Neuronal stem cell (in vitro differentiated cells): ENCODE results near the gene LRRIQ4.

Experiments used
- DNase-seq: peaks from one replicate; pipeline ENCODE4 v3.0.0-alpha.2; 2013; ENCODE audit warnings: low spot score
- H2AFZ ChIP-seq: one replicate; pipeline ENCODE4 v1.6.1; 2013; ENCODE audit warnings: mild to moderate bottlenecking, low read length, inconsistent platforms
- H2AK5ac ChIP-seq: 2 replicates; pipeline ENCODE4 v1.6.1; 2013; ENCODE audit warnings: low read depth, mild to moderate bottlenecking, inconsistent platforms, low read length, moderate library complexity, mixed read lengths
- H2BK120ac ChIP-seq: 2 replicates; pipeline ENCODE4 v1.6.1; 2013; ENCODE audit warnings: low read depth, mild to moderate bottlenecking, inconsistent platforms, low read length, moderate library complexity, mixed read lengths
- H2BK12ac ChIP-seq: one replicate; pipeline ENCODE4 v1.6.1; 2013; ENCODE audit warnings: low read length, inconsistent platforms
- H2BK15ac ChIP-seq: 2 replicates; pipeline ENCODE4 v1.6.1; 2013; ENCODE audit warnings: mild to moderate bottlenecking, low read length, inconsistent platforms, mixed read lengths
- H2BK5ac ChIP-seq: one replicate; pipeline ENCODE4 v1.6.1; 2013; ENCODE audit warnings: inconsistent platforms, mild to moderate bottlenecking, low read length, moderate library complexity
- H3K14ac ChIP-seq: one replicate; pipeline ENCODE4 v1.6.1; 2013; ENCODE audit warnings: low read length, inconsistent platforms
- H3K18ac ChIP-seq: 2 replicates; pipeline ENCODE4 v1.6.1; 2013; ENCODE audit warnings: low read length, inconsistent platforms
- H3K23ac ChIP-seq: 2 replicates; pipeline ENCODE4 v1.6.1; 2013; ENCODE audit warnings: low read depth, mild to moderate bottlenecking, mixed read lengths, low read length, inconsistent platforms; ENCODE audit not compliant: poor library complexity
- H3K27ac ChIP-seq: replicated peaks from 3 replicates; pipeline ENCODE4 v1.5.1; 2013; ENCODE audit warnings: low read length, inconsistent platforms
- H3K27me3 ChIP-seq, 3 experiments: 2 replicates each; pipeline ENCODE4 v1.6.1; 2013; ENCODE audit warnings: low read length in 3 of 3, mild to moderate bottlenecking in 2 of 3, inconsistent platforms in 1 of 3, low read depth in 1 of 3, mixed read lengths in 1 of 3, moderate library complexity in 1 of 3; ENCODE audit not compliant: control insufficient read depth in 3 of 3, insufficient read depth in 3 of 3
- H3K36me3 ChIP-seq, 2 donors: replicated peaks in 1 of 2; 2 replicates each; pipeline ENCODE4 v1.6.1; 2013; ENCODE audit warnings: low read length in 2 of 2; ENCODE audit not compliant: control insufficient read depth in 2 of 2, insufficient read depth in 2 of 2
- H3K4ac ChIP-seq: 2 replicates; pipeline ENCODE4 v1.6.1; 2013; ENCODE audit warnings: inconsistent platforms, mild to moderate bottlenecking, low read length, moderate library complexity
- H3K4me1 ChIP-seq, 2 donors: 1 replicate in 1 of 2; 2 replicates in 1 of 2; pipeline ENCODE4 v1.6.1; 2013; ENCODE audit warnings: low read length in 2 of 2, low read depth in 1 of 2; ENCODE audit not compliant: control insufficient read depth in 2 of 2, insufficient read depth in 1 of 2
- H3K4me2 ChIP-seq: one replicate; pipeline ENCODE4 v1.6.1; 2013; ENCODE audit warnings: mild to moderate bottlenecking, low read length, inconsistent platforms; ENCODE audit not compliant: insufficient read depth, poor library complexity, severe bottlenecking
- H3K4me3 ChIP-seq, 2 donors: 2 replicates each; pipeline ENCODE4 v1.5.1; 2013; ENCODE audit warnings: low read length in 2 of 2, mild to moderate bottlenecking in 2 of 2, inconsistent platforms in 1 of 2, moderate library complexity in 1 of 2
- H3K79me1 ChIP-seq: one replicate; pipeline ENCODE4 v1.6.1; 2013; ENCODE audit warnings: low read depth, mild to moderate bottlenecking, inconsistent platforms, low read length, moderate library complexity
- H3K9ac ChIP-seq: one replicate; pipeline ENCODE4 v1.6.1; 2013; ENCODE audit warnings: mild to moderate bottlenecking, low read depth, low read length, inconsistent platforms; ENCODE audit not compliant: poor library complexity
- H3K9me3 ChIP-seq, 2 donors: replicated peaks in 1 of 2; 2 replicates each; pipeline versions ENCODE3 to v1.6.1; 2013; ENCODE audit warnings: low read length in 2 of 2, mild to moderate bottlenecking in 2 of 2, inconsistent platforms in 1 of 2, low read depth in 1 of 2, mixed read lengths in 1 of 2, moderate library complexity in 1 of 2; ENCODE audit not compliant: control insufficient read depth in 2 of 2, insufficient read depth in 1 of 2
- H4K8ac ChIP-seq: one replicate; pipeline ENCODE4 v1.6.1; 2013; ENCODE audit warnings: low read depth, mild to moderate bottlenecking, inconsistent platforms, low read length, moderate library complexity
- H4K91ac ChIP-seq: one replicate; pipeline ENCODE4 v1.6.1; 2013; ENCODE audit warnings: low read length, low read depth, mild to moderate bottlenecking, inconsistent platforms; ENCODE audit not compliant: poor library complexity
- WGBS, 2 donors: extraction: QIAGEN DNeasy Blood & Tissue Kit; methylation state at CpG; one replicate each; pipeline ENCODE4 v1.1.7; 2013; ENCODE audit warnings: missing lambda C conversion rate in 2 of 2, mixed read lengths in 1 of 2; ENCODE audit not compliant: insufficient read length in 2 of 2, insufficient replicate concordance in 1 of 2; ENCODE audit errors: extremely low coverage in 2 of 2; 5-methylcytosine and 5-hydroxymethylcytosine counted together

LRRIQ4 gene

GRCh38 chr3:169781209-169781855 lies 31.3 kb upstream of the LRRIQ4 start:
- no peak overlapping the region for H3K23ac ChIP-seq
- H2BK15ac ChIP-seq, result no peak overlapping the region
- H3K9ac ChIP-seq, result no peak overlapping the region
- no peak overlapping the region for H3K4me3 ChIP-seq
- no peaks in the 10 kb centered on the region for H3K4me1 ChIP-seq
- no peak overlapping the region for H3K14ac ChIP-seq
- no peak overlapping the region for H2BK5ac ChIP-seq
- peaks cover 2% of the 10 kb centered on the region for H3K79me1 ChIP-seq
- H3K18ac ChIP-seq, result no peak overlapping the region
- H3K4ac ChIP-seq, result no peak overlapping the region
- WGBS, 2 donors, result no CpG with 5 or more reads among the region's 4 CpGs
- H3K9me3 ChIP-seq, result no peaks in the 10 kb centered on the region
- H4K8ac ChIP-seq, result no peak overlapping the region
- no peak overlapping the region for H3K27ac ChIP-seq
- H2BK120ac ChIP-seq, result no peak overlapping the region
- H3K4me2 ChIP-seq, result no peak overlapping the region
- H2AK5ac ChIP-seq, result no peak overlapping the region
- no peaks in the 10 kb centered on the region for H3K27me3 ChIP-seq
- H4K91ac ChIP-seq, result no peak overlapping the region
- no peak overlapping the region for H2BK12ac ChIP-seq
- H2AFZ ChIP-seq, result no peak overlapping the region
- no peak for DNase-seq
- peaks cover 24 to 97% of the 10 kb centered on the region in 2 donors for H3K36me3 ChIP-seq

- Histone ChIP-seq H2BK15ac (no peak overlapping the region), H3K79me1 (no peaks in the 10 kb centered on the region), H3K4me2 (no peak overlapping the region), H2BK5ac (no peak overlapping the region), H2AK5ac (no peak overlapping the region), H3K14ac (no peak overlapping the region), H2BK12ac (no peak overlapping the region), H4K91ac (no peak overlapping the region), H3K27ac (no peak overlapping the region), H3K23ac (no peak overlapping the region), H4K8ac (no peak overlapping the region), H3K9me3 (no peaks in the 10 kb centered on the region), H3K4me1 (no peaks in the 10 kb centered on the region), H3K27me3 (no peaks in the 10 kb centered on the region), H2BK120ac (no peak overlapping the region), H3K9ac (no peak overlapping the region), H3K4ac (no peak overlapping the region), H3K36me3 (peaks cover 4 to 81% of the 10 kb centered on the region in 2 donors), H2AFZ (no peak overlapping the region), H3K4me3 (no peak overlapping the region), H3K18ac (no peak overlapping the region)
- WGBS, 2 donors, result no CpG with 5 or more reads among the region's 4 CpGs
- no peak for DNase-seq
Measured at GRCh38 chr3:169787120-169787519, 25.6 kb upstream of the LRRIQ4 start.

- Histone ChIP-seq H2AK5ac (no peak overlapping the region), H3K9ac (no peak overlapping the region), H3K36me3 (peaks cover 3 to 76% of the 10 kb centered on the region in 2 donors), H3K27ac (no peak overlapping the region), H3K14ac (no peak overlapping the region), H2BK120ac (no peak overlapping the region), H4K8ac (no peak overlapping the region), H3K27me3 (no peaks in the 10 kb centered on the region), H2AFZ (no peak overlapping the region), H3K4me2 (no peak overlapping the region), H2BK12ac (no peak overlapping the region), H3K9me3 (no peaks in the 10 kb centered on the region), H2BK15ac (no peak overlapping the region), H3K79me1 (no peaks in the 10 kb centered on the region), H3K4me1 (no peaks in the 10 kb centered on the region), H2BK5ac (no peak overlapping the region), H3K23ac (no peak overlapping the region), H4K91ac (no peak overlapping the region), H3K4ac (no peak overlapping the region), H3K4me3 (no peak overlapping the region), H3K18ac (no peak overlapping the region)
- DNase-seq, result no peak
- no CpG with 5 or more reads among the region's 1 CpG for WGBS, 2 donors
Measured at GRCh38 chr3:169787791-169788190, 24.9 kb upstream of the LRRIQ4 start.

GRCh38 chr3:169790219-169790618 lies 22.5 kb upstream of the LRRIQ4 start:
- H4K8ac ChIP-seq, result no peak overlapping the region

More at GRCh38 chr3:169790219-169790618, 22.5 kb upstream of the LRRIQ4 start:
- no peak overlapping the region for H3K27ac ChIP-seq
- H3K4me2 ChIP-seq, result no peak overlapping the region
- H2BK120ac ChIP-seq, result no peak overlapping the region
- no peak overlapping the region for H2AFZ ChIP-seq
- no peak overlapping the region for H3K9ac ChIP-seq
- H3K4ac ChIP-seq, result no peak overlapping the region
- H2BK5ac ChIP-seq, result no peak overlapping the region
- peaks cover 3 to 54% of the 10 kb centered on the region in 2 donors for H3K36me3 ChIP-seq
- no peaks in the 10 kb centered on the region for H3K79me1 ChIP-seq
- no peaks in the 10 kb centered on the region for H3K9me3 ChIP-seq
- no peaks in the 10 kb centered on the region for H3K27me3 ChIP-seq
- no peaks in the 10 kb centered on the region for H3K4me1 ChIP-seq
- no peak overlapping the region for H3K14ac ChIP-seq
- no peak overlapping the region for H3K23ac ChIP-seq
- H4K91ac ChIP-seq, result no peak overlapping the region
- H2AK5ac ChIP-seq, result no peak overlapping the region
- no peak overlapping the region for H2BK15ac ChIP-seq
- no peak overlapping the region for H3K4me3 ChIP-seq
- no peak overlapping the region for H3K18ac ChIP-seq
- DNase-seq, result no peak
- no peak overlapping the region for H2BK12ac ChIP-seq
